ENCODE data around the gene ARHGAP26.

ARHGAP26 gene

DNA sequence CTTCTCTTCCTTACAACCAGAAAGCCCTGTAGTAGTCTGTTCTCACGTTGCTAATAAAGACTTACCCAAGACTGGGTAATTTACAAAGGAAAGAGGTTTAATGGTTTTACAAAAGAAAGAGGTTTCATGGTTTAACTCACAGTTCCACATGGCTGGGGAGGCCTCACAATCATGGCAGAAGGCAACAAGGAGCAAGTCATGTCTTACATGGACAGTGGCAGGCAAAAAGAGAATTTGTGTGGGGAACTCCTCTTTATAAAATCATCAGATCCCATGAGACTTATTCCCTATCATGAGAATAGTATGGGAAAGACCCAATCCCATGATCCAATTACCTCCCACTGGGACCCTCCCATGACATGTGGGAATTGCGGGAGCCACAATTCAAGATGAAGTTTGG lies 468.4 kb downstream of the ARHGAP26 start:
- DNase-seq (ENCODE audit: low read depth, low spot score) = no peak

DNA sequence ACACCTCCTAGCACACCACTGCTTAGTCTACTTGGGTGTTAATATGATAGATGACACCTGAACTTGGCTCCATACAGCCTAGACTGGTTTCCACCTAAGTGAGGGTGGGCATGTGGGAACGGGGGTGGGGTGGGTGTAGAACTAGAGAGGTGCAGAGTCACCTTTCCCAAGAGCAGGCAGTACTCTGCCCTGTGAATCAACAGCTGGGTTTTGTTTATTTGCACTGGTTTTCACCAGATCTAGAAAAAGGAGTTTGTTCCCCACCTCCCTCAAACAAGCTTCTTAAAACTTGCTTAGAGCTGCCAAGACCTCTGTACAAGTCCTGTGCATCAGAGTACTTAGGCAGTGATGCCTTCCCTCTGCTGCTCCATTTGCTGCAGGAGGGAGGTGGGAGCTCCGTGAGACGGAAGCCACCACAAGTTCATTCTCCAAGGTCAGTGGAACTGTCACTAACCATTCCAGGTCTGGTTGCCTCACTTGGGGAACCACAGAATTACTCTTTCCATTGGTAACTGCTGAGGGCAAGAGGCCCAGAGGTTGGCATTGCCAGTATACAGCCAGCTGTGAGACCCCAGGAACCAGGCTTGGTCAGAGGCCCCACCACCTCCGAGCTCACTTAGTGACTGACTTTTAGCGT lies 469.8 kb downstream of the ARHGAP26 start:
- no peak for DNase-seq (ENCODE audit: low read depth, low spot score)

DNA sequence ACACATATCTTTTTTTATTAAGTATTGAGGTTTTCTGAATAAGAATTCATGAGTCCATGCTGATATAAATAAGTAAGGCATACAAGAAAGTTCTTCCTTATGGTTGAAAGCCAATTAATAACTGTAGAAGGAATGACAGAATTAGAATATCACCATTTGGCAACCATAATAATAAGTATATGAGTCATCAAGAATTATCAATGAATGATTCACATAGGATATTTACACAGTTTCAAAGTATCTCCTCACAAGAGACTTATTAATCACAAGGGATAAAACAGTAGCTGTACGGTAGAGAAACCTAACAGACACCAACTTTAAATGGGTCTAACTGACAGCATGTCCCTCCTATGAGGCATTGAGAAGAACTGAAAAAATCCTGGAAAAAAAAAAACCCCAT lies 471.7 kb downstream of the ARHGAP26 start:
- DNase-seq (ENCODE audit: low read depth, low spot score) = no peak

DNA sequence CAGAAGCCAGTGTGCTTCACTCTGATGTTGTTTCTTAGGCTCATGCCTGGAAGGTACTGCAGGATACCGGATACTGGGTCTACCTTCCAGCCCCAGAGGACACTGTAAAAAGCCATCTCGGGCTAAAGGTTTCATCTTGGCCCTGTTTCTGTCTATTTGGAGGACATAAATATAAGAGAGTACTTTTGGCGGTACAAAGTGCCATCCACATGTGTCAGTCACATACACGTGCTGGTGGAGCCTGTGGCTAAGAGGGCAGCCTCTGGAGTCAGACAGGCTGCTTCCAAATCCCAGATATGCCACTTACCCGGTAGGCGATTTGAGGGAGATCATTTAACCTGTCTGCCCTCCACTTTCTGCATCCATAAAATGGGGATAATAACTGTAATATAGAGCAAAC lies 472.9 kb downstream of the ARHGAP26 start:
- DNase-seq (ENCODE audit: low read depth, low spot score) = no peak

DNA sequence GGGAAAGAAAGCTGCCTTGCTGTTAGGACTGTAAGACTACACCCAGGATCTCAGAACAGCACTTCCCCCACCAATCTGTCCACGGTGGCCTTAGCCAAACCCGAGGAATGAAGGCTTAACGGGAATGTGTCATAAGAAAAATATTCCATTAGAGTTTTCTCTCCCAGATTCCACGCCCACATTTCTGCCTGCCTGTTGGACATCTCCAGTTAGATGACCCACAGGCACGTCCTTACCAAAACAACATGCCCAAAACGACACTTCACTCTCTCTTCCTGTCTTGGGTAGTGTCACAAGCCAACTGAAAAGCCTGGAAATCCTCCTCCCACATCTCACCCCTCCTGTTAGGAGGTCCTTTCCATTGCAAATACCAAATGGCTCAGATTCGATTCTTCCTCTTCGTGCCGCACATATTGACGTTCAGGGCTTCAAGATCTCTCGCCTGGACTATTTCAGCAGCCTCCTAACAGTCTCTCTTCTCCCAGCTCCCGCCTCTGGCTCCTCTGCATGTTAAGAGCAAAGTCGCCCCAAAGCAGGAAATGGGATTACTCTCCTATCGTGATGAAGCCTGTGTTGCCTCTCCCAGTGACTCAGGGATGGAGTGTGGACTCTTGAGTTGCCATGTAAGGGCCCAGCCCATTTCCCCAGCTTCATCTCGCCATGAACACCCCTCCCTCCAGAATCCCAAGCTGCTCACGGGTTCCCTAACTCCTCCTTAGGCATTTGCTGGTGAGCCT lies 474.0 kb downstream of the ARHGAP26 start:
- DNase-seq (ENCODE audit: low read depth, low spot score) = no peak

DNA sequence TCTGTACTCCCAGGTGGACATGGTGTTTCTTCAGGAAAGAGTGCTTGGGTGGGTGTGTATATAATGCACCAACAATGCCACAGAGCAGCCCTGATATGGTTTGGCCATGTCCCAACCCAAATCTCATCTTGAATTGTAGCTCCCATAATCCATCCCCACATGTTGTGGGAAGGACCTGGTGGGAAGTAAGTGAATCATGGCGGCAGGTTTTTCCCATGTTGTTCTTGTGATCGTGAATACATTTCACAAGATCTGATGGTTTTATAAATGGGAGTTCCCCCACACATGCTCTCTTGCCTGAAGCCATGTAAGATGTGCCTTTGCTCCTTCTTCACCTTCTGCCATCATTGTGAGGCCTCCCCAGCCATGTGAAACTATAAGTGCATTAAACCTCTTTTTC lies 474.8 kb downstream of the ARHGAP26 start:
- no peak for DNase-seq (ENCODE audit: low read depth, low spot score)

DNA sequence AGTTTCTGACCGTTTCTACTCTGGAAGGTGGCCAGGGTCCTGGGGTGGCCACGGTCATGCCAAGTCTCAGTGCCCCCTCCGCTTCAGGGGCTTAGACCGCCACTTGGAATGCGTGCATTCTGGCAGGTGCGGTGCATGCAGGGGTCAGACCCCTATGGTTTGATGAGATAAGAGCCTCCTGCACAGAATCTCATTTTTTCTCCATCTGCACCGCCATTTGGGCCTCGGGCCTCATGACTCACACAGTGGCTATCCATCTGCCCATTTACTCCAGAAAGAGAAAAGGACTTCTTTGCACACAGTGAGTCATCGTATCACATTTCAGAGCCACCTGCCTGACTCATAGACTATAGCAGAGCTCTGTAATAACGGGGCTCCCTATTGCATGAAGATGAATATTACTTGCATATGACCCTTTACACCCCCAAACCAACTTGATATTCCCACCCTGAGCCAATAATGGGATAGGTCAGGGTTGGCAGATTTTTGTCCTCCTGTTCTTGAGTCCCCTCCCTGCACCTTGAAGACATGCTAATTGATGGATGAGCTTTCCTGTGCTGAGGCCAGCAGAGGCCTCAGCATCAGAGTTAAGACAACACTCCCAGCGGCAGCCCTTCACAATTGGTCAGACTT lies 475.9 kb downstream of the ARHGAP26 start:
- no peak for DNase-seq (ENCODE audit: low read depth, low spot score)

DNA sequence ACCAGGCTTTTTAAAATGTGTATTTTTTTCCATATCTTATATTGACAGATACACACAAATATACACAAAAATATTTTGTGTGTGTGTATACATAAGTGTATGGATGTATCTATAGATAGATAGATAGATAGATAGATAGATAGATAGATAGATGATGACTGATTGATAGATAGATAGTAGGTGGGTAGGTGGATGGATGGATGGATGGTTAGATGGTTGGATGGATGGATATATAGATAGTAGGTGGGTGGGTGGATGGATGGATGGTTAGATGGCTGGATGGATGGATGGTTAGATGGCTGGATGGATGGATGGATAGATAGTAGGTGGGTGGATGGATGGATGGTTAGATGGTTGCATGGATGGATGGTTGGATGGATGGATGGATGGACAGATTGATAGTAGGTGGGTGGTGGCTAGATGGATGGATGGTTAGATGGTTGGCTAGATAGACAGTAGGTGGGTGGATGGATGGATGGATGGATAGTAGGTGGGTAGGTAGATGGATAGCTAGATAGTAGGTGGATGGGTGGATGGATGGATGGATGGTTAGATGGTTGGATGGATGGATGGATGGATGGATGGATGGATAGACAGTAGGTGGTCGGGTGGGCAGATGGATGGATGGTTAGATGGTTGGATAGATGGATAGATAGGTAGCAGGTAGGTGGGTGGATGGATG lies 477.1 kb downstream of the ARHGAP26 start:
- no peak for DNase-seq (ENCODE audit: low read depth, low spot score)

DNA sequence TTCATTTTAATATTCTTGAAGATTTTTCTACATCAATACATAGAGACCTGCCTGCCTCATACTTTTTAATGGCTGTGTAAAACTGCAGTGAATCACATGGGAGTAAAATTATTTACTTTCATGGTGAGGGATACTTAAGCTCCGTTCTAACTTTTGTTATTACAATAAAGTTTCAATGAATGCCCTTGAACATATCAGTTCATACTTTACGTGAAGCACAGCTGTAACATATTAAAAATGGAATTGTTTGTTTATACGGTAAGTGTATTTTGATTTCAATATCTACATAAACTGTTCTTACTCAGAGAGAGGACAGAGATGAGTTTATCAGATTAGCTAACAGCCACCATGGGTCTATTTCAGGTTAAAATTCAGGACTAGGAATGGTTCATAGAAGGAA lies 478.2 kb downstream of the ARHGAP26 start:
- DNase-seq (ENCODE audit: low read depth, low spot score) = no peak

DNA sequence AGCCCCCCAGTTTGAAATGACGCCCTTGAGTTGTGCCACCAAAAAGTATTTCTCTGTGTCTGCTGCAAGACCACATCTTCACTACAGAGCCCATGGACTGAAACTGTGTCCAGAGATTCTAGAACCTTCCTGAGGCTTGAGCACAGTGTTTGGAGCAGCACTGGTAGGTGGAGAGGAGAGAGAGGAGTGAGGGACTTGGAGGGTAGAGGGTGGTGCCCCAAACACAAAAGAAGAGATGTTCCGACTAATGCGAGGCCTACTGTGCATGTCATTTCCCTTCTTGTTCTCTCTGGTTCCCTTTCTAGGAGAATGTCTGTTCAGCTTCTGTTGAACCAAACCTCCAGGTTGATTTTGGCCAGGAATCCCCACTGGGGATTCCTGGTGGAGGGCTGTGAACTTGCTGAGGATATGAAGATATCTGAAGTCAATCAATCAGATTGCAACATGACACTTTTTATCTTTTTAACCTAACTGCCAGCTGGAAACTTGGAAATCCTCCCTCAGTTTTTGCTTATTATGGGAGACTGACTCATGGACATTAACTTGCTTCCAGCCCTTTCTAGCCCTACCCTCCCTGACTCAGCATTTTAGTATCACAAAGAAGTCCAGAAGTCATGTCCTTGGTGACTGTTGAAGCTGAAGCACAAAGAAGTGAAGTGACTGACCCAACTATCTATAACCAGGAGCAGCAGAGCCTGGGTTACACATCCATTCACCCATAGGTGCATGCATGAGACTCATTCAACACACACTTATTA lies 478.8 kb downstream of the ARHGAP26 start:
- DNase-seq (ENCODE audit: low read depth, low spot score) = no peak

DNA sequence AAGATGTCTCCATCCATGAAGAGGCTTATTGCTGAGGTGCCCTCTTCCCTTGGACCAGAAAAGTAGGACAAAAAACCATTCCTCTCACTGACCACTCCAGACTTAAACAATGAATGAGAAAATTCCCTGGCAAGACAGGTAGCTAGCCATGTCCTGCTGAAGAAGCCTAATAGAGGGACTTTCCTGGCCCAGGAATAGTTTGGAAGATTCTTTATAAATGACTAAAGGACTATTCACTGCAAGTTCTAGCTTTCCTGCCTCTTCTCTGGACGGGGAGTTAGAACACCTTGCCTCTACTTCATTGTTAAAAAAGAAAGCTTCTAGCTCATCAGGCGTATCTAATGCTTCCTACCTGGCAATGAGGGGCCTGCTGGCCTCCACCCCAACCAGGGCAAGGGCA lies 479.7 kb downstream of the ARHGAP26 start:
- DNase-seq (ENCODE audit: low read depth, low spot score) = no peak

DNA sequence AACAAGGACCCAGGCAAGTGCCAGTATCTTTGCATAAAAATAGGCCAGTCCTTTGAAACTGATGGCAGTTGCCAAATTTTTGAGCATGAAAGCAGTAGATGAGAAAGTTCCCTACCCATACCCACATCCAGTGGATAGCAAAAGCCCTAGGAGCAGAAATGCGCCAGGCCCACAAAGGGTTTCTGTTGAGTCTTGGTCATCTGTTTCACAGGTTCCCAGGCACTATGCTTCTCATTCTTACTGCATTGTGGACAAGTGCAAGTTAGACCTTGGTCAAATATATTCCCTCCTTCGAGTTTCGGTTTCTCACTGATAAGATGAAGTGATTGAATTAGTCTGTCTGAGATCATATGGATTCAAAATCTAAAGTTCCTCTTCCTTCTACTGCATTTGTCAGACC lies 481.0 kb downstream of the ARHGAP26 start:
- DNase-seq (ENCODE audit: low read depth, low spot score) = no peak

DNA sequence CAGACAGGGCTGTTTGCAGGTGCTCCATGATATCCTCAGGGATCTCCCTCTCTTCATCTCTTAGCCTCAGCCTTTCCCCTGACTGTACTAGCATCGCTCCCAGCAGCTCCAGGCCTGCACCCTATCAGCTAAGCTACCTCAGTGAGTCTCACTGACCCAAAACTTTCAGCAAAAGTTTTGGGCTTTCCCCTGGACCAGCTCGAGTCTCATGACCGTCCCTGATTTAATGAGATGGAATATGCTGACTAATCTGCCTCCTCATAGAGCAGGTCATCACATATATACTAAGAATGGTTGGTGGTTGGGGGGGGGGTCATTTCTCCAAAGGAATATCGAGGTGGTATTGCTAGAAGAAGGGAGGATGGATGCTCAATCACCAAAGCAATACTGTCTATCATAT lies 481.8 kb downstream of the ARHGAP26 start:
- DNase-seq (ENCODE audit: low read depth, low spot score) = no peak

DNA sequence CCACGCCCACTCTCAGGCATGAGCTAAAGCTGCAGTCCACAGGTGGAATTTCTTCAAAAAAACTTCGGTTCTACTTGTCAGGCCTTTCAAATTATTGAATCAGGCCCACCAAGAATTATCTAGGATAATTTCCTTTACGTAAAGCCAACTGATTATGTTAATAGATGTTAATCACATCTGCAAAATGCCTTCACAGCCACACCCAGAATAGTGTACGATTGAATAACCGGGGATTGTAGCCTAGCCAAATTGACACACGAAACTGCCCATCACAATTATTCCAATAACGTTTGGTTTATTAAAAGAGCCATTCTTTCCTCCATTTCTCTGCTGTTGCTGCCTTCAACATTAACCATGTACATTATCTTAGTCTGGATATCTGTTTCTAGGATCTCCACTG lies 484.6 kb downstream of the ARHGAP26 start:
- DNase-seq (ENCODE audit: low read depth, low spot score) = no peak

DNA sequence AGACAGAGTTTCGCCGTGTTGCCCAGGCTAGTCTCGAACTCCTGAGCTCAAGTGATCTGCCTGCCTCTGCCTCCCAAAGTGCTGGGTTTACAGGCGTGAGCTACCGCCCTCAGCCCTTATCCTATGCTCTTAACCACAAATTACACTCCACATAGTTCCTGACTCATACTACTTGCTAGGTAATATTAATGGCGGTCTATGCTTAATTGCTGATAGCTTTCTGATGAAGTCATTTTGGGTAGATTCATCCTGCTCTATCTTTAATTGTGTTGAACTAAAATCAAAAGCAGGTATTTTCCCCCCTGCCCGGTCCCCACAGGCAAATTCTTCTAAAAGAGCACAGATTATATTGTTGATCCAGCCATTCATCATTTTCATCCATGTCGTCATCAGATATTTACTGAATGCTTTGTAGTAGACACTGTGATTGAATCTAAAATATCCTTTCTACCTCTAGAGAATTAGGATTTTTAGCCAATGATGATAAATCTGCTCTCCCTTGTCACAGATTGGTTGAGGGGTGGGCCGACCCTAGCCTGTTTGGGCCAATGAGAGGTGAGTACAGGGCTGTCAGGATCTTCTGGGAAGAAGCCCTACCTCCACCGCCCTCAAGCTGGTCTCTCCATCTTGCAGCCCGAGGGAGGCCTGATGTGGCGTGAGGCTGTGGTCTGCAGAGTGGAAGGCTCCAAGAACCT lies 488.5 kb downstream of the ARHGAP26 start:
- DNase-seq (ENCODE audit: low read depth, low spot score) = no peak

DNA sequence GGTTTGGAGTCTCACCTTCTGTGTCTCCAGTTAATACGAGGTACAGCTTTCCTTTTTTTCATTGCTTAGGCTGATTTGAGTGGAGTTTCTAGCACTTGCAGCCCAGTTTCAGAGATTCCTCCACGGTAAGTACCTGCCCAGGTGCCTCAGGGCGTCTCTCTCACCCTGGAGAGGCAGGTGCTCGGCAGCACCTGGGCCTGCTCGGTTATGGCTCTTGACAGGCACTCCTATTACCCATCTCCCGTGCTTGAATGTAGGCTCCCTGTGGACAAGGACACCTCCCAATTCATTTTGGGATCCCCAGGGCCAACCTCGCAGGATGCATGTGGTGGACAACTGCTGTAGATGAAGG lies 489.1 kb downstream of the ARHGAP26 start:
- no peak for DNase-seq (ENCODE audit: low read depth, low spot score)

DNA sequence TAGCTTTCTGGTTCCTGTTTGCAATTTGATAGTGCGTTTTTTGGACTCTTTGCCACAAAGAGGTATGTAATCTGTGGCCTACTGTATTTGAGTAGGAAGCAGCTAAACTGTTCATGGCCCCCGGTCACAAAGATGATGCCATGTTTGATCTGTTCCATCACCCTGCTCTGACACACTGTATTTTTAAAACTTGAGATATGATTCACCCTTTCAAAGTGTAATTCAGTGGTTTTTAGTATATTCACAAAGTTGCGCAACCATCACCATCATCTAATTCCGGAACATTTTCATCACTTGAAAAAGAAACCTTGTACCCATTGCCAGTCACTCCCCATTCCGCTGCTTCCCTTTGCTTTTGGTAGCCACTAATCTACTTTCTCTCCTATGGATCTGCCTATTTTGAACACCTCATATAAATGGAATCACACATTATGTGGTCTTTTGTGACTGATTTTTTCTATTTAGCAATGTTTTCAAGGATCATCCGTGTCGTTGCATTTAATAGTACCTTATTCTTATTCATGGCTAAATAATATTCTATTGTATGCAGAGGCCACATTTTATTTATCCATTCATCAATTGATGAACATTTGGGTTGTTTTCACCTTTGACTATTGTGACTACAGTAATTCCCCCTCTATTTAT lies 491.7 kb downstream of the ARHGAP26 start:
- DNase-seq (ENCODE audit: low read depth, low spot score) = no peak

DNA sequence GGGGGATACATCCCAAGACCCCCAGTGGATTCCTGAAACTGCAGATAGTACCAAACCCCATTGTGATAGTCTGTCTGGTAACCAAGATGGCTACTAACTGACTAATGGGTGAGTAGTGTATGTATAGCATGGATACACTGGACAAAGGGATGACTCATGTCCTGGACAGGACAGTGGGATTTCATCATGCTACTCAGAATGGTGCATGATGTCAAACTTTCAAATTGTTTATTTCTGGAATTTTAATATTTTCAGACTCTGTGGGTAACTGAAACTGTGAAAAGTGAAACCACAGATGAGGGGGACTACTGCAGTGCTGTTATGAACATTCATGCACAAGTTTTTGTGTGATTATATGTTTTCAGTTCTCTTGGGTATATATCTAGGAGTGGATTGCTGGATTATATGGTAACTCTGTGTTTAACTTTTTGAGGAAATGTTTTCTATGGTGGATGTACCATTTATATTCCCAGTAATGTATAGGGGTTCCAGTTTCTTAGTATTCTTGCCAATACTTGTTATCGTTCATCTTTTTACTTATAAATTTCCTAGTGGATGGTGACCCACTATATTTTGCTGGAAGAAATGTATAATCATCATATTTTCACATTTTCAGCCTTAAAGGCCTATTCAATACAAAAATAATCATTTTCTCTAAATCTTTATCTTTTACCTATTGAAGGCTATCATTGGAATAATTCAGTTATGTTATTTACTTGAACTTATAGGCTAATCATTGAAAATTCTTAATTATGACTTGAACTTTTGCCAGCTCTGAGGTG lies 492.4 kb downstream of the ARHGAP26 start:
- DNase-seq (ENCODE audit: low read depth, low spot score) = no peak

DNA sequence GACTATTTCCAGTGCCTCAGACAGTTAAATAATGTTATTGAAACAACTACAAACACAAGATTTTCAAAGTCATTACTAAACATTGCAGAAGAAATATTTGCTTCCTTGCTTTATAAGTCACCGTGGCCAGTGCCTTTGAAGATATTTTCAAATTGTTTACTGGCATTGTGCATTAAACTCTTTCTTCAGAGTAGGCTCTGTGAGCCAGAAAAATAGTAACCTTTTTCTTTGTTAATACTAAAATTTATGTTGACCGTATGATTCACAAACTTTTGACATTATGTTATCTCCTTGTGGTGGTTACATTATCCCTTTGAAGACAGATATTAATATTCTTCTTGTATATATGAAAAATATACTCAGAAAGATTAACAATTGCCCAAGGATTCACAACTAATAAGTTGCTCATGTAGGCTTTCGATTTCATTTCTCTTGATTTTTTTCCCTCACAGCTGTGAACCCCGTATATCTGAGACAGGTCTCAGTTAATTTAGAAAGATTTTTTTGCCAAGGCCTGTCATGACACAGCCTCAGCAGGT lies 493.2 kb downstream of the ARHGAP26 start:
- no peak for DNase-seq (ENCODE audit: low read depth, low spot score)

DNA sequence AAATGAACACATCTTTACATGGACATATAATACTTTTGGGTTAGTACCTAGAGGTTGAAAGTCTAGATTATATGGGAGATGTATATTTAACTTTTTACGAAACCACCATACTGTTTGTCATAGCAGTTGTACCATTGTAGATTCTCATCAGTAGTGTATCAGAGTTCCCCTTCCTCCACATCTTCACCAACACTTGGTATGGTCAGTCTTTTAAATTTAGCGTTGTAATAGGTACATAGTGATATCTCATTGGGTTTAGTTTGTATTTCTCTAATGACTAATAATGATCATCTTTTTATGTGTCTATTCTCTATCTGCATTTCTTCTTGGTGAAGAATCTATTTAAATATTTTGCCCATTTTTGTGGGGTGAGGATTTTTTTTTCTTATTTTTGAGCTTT lies 495.8 kb downstream of the ARHGAP26 start:
- no peak for DNase-seq (ENCODE audit: low read depth, low spot score)
